Colon (tissue), 2 donors: ENCODE measurements around the gene GRIA4.

Experiments used
- FAIRE-seq: peaks from 2 replicates; lab custom pipeline; 2012; peaks lifted over from hg19 to GRCh38; lab: Jason Lieb, UNC
- donor health status: control.
- donor health status: control.

The GRIA4 gene

GRCh38 chr11:105639527-105639926 lies 29.7 kb downstream of the GRIA4 start:
- FAIRE-seq = no peak

GRCh38 chr11:105641433-105641832 lies 31.6 kb downstream of the GRIA4 start:
- FAIRE-seq = no peak

- FAIRE-seq = no peak
Measured at GRCh38 chr11:105642870-105643269, 33.0 kb downstream of the GRIA4 start.

- FAIRE-seq = no peak
Measured at GRCh38 chr11:105644839-105645573, 35.1 kb downstream of the GRIA4 start.

GRCh38 chr11:105647780-105648179 lies 37.9 kb downstream of the GRIA4 start:
- FAIRE-seq = no peak

- FAIRE-seq = no peak
Measured at GRCh38 chr11:105648762-105649161, 38.9 kb downstream of the GRIA4 start.

- FAIRE-seq = no peak
Measured at GRCh38 chr11:105665281-105665680, 55.4 kb downstream of the GRIA4 start.

- FAIRE-seq = no peak
Measured at GRCh38 chr11:105667441-105667840, 57.6 kb downstream of the GRIA4 start.

GRCh38 chr11:105670811-105671210 lies 60.9 kb downstream of the GRIA4 start:
- FAIRE-seq = no peak

GRCh38 chr11:105673089-105673488 lies 63.2 kb downstream of the GRIA4 start:
- FAIRE-seq = no peak

GRCh38 chr11:105689631-105690030 lies 79.8 kb downstream of the GRIA4 start:
- no peak for FAIRE-seq

- FAIRE-seq = no peak
Measured at GRCh38 chr11:105690467-105690866, 80.6 kb downstream of the GRIA4 start.

- FAIRE-seq = no peak
Measured at GRCh38 chr11:105693075-105693759, 83.3 kb downstream of the GRIA4 start.

- FAIRE-seq = no peak
Measured at GRCh38 chr11:105696000-105696399, 86.1 kb downstream of the GRIA4 start.

- FAIRE-seq = no peak
Measured at GRCh38 chr11:105697291-105697690, 87.4 kb downstream of the GRIA4 start.

- FAIRE-seq = no peak
Measured at GRCh38 chr11:105699203-105699602, 89.3 kb downstream of the GRIA4 start.

GRCh38 chr11:105700271-105700670 lies 90.4 kb downstream of the GRIA4 start:
- FAIRE-seq = no peak

- FAIRE-seq = no peak
Measured at GRCh38 chr11:105701098-105701497, 91.2 kb downstream of the GRIA4 start.

- no peak for FAIRE-seq
Measured at GRCh38 chr11:105705786-105706530, 96.1 kb downstream of the GRIA4 start.

GRCh38 chr11:105713106-105713505 lies 103.2 kb downstream of the GRIA4 start:
- FAIRE-seq = no peak

- FAIRE-seq = no peak
Measured at GRCh38 chr11:105713696-105714095, 103.8 kb downstream of the GRIA4 start.

- no peak for FAIRE-seq
Measured at GRCh38 chr11:105718641-105719040, 108.8 kb downstream of the GRIA4 start.
